Measurements from ENCODE around the gene ARL4A. TPM values are rescaled to one million over a fixed set of nuclear protein-coding genes. Genes with fewer than 3 reads are reported as not detected.

The ARL4A gene
- total and polyA plus RNA-seq, 9 of the 15 experiments (the other 6 are each of a cell fraction or from before 2014, with no cell fraction given) = 118 to 688 (median 172) TPM

DNA sequence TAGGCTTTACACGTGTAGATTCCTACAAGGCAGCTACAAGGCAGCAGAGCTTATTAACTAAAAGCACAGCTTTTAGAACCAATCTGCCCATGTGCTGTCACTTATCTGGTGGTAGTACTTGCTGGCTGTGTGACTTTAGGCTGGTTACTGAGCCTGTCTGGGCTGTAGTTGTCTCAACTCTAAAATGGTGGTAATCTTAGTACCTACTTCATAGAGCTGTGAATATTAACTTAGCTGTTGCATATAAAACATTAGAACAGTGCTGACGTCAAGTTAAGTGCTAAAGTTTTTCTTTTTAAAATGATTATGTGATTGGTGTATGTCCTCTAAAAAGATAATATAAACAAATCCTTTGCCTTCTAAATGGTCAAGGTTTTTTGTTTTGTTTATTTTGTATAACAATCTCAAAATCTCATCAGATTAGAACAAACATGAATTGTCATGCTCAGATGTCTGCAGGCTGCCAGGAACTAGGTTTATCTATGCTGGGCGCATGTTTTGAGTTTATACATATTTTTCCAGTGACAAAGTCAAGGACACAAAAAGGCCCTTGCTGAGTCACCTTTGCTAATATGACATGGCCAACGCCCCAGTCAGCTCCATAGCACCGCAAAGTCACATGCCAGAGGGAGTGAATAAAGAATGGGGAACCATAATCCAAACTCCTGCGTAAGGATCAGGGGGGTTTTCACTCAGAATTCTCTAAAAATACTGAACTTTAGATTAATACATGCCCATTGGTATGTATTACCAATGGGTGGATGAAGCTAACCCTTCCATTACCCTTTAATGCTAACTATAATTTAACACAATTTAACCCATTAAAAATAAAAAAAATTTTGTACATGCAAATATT, 39.8 kb upstream of the ARL4A start (continued):
- TF ChIP-seq, protein P1, sequence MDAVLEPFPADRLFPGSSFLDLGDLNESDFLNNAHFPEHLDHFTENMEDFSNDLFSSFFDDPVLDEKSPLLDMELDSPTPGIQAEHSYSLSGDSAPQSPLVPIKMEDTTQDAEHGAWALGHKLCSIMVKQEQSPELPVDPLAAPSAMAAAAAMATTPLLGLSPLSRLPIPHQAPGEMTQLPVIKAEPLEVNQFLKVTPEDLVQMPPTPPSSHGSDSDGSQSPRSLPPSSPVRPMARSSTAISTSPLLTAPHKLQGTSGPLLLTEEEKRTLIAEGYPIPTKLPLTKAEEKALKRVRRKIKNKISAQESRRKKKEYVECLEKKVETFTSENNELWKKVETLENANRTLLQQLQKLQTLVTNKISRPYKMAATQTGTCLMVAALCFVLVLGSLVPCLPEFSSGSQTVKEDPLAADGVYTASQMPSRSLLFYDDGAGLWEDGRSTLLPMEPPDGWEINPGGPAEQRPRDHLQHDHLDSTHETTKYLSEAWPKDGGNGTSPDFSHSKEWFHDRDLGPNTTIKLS (IDR thresholded peaks at IDR 0.05; ENCODE audit: borderline replicate concordance, low read depth) = no peak
- TF ChIP-seq ZNF316 (IDR thresholded peaks at IDR 0.05) (peak; percentile 92), ARID1B (IDR thresholded peaks at IDR 0.05) (peak; percentile 92), ESRRA (IDR thresholded peaks at IDR 0.05; ENCODE audit: borderline replicate concordance, low read depth) (peak; percentile 98), DACH1 (IDR thresholded peaks at IDR 0.05; ENCODE audit: partially characterized antibody) (peak; percentile 44), RFX1 (IDR thresholded peaks at IDR 0.05) (peak; percentile 41; the same call in 1 of the 2 replicates), TRIM24 (IDR thresholded peaks at IDR 0.05) (peak; percentile 61 to 79; a peak in 3 of 4 replicates), NFATC3 (IDR thresholded peaks at IDR 0.05) (no peak), SRSF3 (IDR thresholded peaks at IDR 0.05; ENCODE audit: insufficient read depth, low read length) (no peak), RBFOX2 (IDR thresholded peaks at IDR 0.05; ENCODE audit: low read depth, low read length) (no peak), L3MBTL2 (IDR thresholded peaks at IDR 0.05) (peak; percentile 79), KDM1A (IDR thresholded peaks at IDR 0.05) (peak; percentile 81 to 90), POLR2B (IDR thresholded peaks at IDR 0.05; ENCODE audit: low read depth, partially characterized antibody) (no peak), GATAD2A (IDR thresholded peaks at IDR 0.05) (peak; percentile 67; the same call in 1 of the 2 replicates), SMARCA5 (IDR thresholded peaks at IDR 0.05) (peak; percentile 95), ZNF699 (CRISPR knock-in tag; IDR thresholded peaks at IDR 0.05; ENCODE audit: insufficient replicate concordance) (no peak), FOSL1 (tag; conservative IDR thresholded peaks at IDR 0.05) (peak; percentile 98), ZNF644 (tag; IDR thresholded peaks at IDR 0.05; ENCODE audit: low read depth) (peak; percentile 12; the same call in 1 of the 2 replicates), NCOA2 (IDR thresholded peaks at IDR 0.05; ENCODE audit: partially characterized antibody in 2 of 2) (peak in 1 of 2 experiments; percentile 62), ZNF76 (CRISPR knock-in tag; IDR thresholded peaks at IDR 0.05; ENCODE audit: borderline replicate concordance) (no peak), FOXJ2 (tag; IDR thresholded peaks at IDR 0.05) (peak; percentile 84; the same call in 1 of the 2 replicates), GATAD2B (IDR thresholded peaks at IDR 0.05; ENCODE audit: borderline replicate concordance) (peak; percentile 52; the same call in 1 of the 2 replicates), ATF3 (IDR thresholded peaks at IDR 0.05) (peak; percentile 94), ATF3 (CRISPR knock-in tag; conservative IDR thresholded peaks at IDR 0.05) (peak; percentile 69; the same call in 1 of the 2 replicates), CBFA2T3 (IDR thresholded peaks at IDR 0.05) (peak; percentile 87), ELF1 (tag; IDR thresholded peaks at IDR 0.05) (0 out of 2 replicates have a peak, but pooled peaks have one; percentile 12), FOXK2 (conservative IDR thresholded peaks at IDR 0.05 in 1 of 2, IDR thresholded peaks at IDR 0.05 in 1 of 2; ENCODE audit: low read depth in 2 of 2) (peak; percentile 60 to 61; a peak in 1 of 4 replicates)
